K562 (cell line): Measurements from ENCODE around the gene IL6R. TPM values are rescaled to one million over a fixed set of nuclear protein-coding genes. Genes with fewer than 3 reads are reported as not detected.
A peak's percentile ranks its signal among the peaks of the same experiment; 100 is the strongest.

Experiments used
- GABPB1 ChIP-seq: sonication (generic); formaldehyde crosslinking; IDR thresholded peaks from 2 replicates; pipeline ENCODE4 v1.8.0; 2022; ENCODE audit warnings: mild to moderate bottlenecking, missing genetic modification reagents
- KLF16 ChIP-seq: IDR thresholded peaks from 2 replicates; pipeline ENCODE4 v1.6.1; 2016; ENCODE audit warnings: antibody characterized with exemption
- MNT ChIP-seq, 2 experiments: fragments of 450-650 bp; conservative IDR thresholded peaks; 2 replicates each; pipeline ENCODE4 v1.6.1; 2017; ENCODE audit warnings: mild to moderate bottlenecking in 2 of 2, moderate library complexity in 2 of 2
- PML ChIP-seq: IDR thresholded peaks from 2 replicates; pipeline ENCODE4 v1.6.1; 2012; ENCODE audit warnings: low read length, inconsistent platforms
- PURB ChIP-seq: sonication (generic); formaldehyde crosslinking; IDR thresholded peaks from 2 replicates; pipeline ENCODE4 v1.9.0; 2021; ENCODE audit warnings: low read depth, mild to moderate bottlenecking, missing genetic modification reagents
- TBL1XR1 ChIP-seq, 2 experiments: IDR thresholded peaks; 2 replicates each; pipeline ENCODE4 v1.6.1; 2012; ENCODE audit warnings: improper control_type of control experiment in 2 of 2, low read length in 2 of 2, mild to moderate bottlenecking in 1 of 2
- TEAD2 ChIP-seq: fragments of 450-650 bp; IDR thresholded peaks from 2 replicates; pipeline ENCODE4 v1.6.1; 2016; ENCODE audit warnings: missing genetic modification characterization, control low read depth, missing compliant biosample characterization
- TFAP4 ChIP-seq: sonication (generic); formaldehyde crosslinking; IDR thresholded peaks from 2 replicates; pipeline ENCODE4 v1.8.0; 2022; ENCODE audit warnings: missing genetic modification reagents, mild to moderate bottlenecking, moderate library complexity, borderline replicate concordance
- VEZF1 ChIP-seq: fragments of 200-800 bp; sonication (Bioruptor generic); IDR thresholded peaks from 2 replicates; pipeline ENCODE4 v1.6.1; 2017; ENCODE audit warnings: missing genetic modification characterization, missing compliant biosample characterization
- YY1 ChIP-seq, 3 experiments: IDR thresholded peaks; 2 replicates each; pipeline ENCODE4 v1.6.1; 2011; ENCODE audit warnings: low read length in 2 of 3, mild to moderate bottlenecking in 2 of 3, moderate library complexity in 2 of 3, borderline replicate concordance in 1 of 3, control low read depth in 1 of 3, low read depth in 1 of 3; ENCODE audit not compliant: insufficient read depth in 3 of 3, insufficient replicate concordance in 2 of 3, control insufficient read depth in 1 of 3, insufficient read length in 1 of 3; ENCODE audit errors: extremely low read depth in 1 of 3
- ZBTB1 ChIP-seq: sonication (generic); formaldehyde crosslinking; IDR thresholded peaks from 2 replicates; pipeline ENCODE4 v1.8.1; 2023; ENCODE audit warnings: missing genetic modification reagents, low read depth, mild to moderate bottlenecking, borderline replicate concordance
- ZNF133 ChIP-seq: fragments of 250-450 bp; sonication (Bioruptor Pico); IDR thresholded peaks from 2 replicates; pipeline ENCODE4 v1.4.0; 2020; ENCODE audit warnings: mild to moderate bottlenecking
- ZNF408 ChIP-seq: fragments of 250-450 bp; sonication (Bioruptor Pico); IDR thresholded peaks from 2 replicates; pipeline ENCODE4 v1.4.0; 2020; ENCODE audit warnings: low read depth, mild to moderate bottlenecking, moderate library complexity
- ZNF445 ChIP-seq: fragments of 250-450 bp; sonication (Bioruptor Pico); IDR thresholded peaks from 2 replicates; pipeline ENCODE4 v1.4.0; 2020; ENCODE audit warnings: low read depth, mild to moderate bottlenecking, moderate library complexity
- ZNF76 ChIP-seq: fragments of 250-450 bp; sonication (Bioruptor Pico); IDR thresholded peaks from 2 replicates; pipeline ENCODE4 v1.4.0; 2020; ENCODE audit warnings: mild to moderate bottlenecking, moderate library complexity, borderline replicate concordance
- polyA plus RNA-seq, 8 experiments: library from polyadenylated mRNA; depleted of rRNA in 4 of 8; stranded (reverse) in 5 of 8; unstranded in 3 of 8; fragments of >200 nt; fragmentation: Nextera tagmentation in 2 of 8; fragmentation: Illumina TruSeq in 1 of 8; extraction: Ambion mirVana in 2 of 8; extraction: Trizol in 1 of 8; gene quantifications; 2 replicates each; pipeline versions ENCODE4 v1.2.1 to v1.2.3, GENCODE V29; 2011 to 2014; ENCODE audit warnings: inconsistent platforms in 1 of 8, missing spikeins in 1 of 8
- total RNA-seq, 7 experiments: library from RNA; depleted of rRNA in 6 of 7; stranded (reverse); fragments of >200 nt in 6 of 7; fragmentation: Illumina TruSeq in 2 of 7; extraction: Trizol in 2 of 7; gene quantifications; 2 replicates each; pipeline versions ENCODE4 v1.2.1 to v1.2.3, GENCODE V29; 2011 to 2021; ENCODE audit warnings: low replicate concordance in 1 of 7
- TF ChIP-seq, protein P1 (sequence below): fragments of 250-450 bp; sonication (Bioruptor Pico); IDR thresholded peaks from 2 replicates; pipeline ENCODE4 v1.8.0; 2022; ENCODE audit warnings: moderate library complexity, mild to moderate bottlenecking, inconsistent platforms
- TF ChIP-seq, protein P2 (sequence below): fragments of 200-800 bp; sonication (Bioruptor generic); IDR thresholded peaks from 2 replicates; pipeline ENCODE4 v1.6.1; 2017; ENCODE audit warnings: missing genetic modification characterization, missing compliant biosample characterization

IL6R gene
- total and polyA plus RNA-seq, 9 of the 15 experiments (the other 6 are each of a cell fraction or from before 2014, with no cell fraction given), result 0.05 to 1.1 (median 0.11) TPM; not detected in 2

DNA sequence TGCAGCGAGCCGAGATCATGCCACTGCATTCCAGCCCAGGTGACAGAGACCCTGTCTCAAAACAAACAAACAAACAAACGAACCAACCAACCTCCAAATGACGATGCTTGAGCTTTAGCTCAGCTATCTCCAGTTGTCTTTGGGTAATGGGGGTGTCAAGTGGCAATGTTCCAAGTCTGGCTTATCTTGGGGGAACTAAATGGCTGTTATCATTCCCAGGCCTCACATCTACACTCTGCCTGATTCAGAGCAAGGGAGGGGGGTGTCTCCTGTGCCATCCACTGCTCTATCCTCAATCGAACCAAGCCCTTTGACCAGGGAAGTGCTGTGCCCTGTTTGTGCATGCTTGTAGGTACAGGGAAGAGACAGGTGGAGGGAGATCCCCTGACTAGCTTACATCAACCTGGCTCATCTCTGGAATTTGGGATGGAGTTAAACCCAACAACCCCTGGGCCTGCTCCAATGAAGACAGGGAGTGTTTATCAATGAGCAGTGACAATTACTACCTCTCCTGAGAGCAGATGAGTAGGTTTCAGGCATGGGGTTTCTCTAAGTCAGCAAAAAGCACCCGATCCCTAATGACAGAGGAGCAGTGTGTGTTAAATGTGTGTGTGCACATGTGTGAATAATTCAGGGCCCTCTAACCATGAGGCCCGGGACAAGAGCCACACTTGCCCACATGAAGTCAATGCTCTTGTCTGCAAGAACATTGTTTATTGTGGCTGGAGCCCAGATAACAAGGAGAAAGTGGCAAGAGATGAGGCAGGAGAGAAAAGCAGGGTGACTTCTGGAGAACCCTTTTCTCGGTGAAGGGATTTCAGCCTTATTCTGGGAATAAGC is 20.3 kb upstream of the IL6R start (continued):
- TF ChIP-seq, protein P1, sequence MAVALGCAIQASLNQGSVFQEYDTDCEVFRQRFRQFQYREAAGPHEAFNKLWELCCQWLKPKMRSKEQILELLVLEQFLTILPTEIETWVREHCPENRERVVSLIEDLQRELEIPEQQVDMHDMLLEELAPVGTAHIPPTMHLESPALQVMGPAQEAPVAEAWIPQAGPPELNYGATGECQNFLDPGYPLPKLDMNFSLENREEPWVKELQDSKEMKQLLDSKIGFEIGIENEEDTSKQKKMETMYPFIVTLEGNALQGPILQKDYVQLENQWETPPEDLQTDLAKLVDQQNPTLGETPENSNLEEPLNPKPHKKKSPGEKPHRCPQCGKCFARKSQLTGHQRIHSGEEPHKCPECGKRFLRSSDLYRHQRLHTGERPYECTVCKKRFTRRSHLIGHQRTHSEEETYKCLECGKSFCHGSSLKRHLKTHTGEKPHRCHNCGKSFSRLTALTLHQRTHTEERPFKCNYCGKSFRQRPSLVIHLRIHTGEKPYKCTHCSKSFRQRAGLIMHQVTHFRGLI (CRISPR knock-in tag), result no peak
- TF ChIP-seq PML, result no peak
- TF ChIP-seq ZBTB1, result no peak
- TF ChIP-seq TBL1XR1 (IDR thresholded peaks at IDR 0.05; ENCODE audit: low read length in 2 of 2), result peak in 1 of 2 experiments; percentile 59; a peak in 2 of 4 replicates
- TF ChIP-seq, protein P2, sequence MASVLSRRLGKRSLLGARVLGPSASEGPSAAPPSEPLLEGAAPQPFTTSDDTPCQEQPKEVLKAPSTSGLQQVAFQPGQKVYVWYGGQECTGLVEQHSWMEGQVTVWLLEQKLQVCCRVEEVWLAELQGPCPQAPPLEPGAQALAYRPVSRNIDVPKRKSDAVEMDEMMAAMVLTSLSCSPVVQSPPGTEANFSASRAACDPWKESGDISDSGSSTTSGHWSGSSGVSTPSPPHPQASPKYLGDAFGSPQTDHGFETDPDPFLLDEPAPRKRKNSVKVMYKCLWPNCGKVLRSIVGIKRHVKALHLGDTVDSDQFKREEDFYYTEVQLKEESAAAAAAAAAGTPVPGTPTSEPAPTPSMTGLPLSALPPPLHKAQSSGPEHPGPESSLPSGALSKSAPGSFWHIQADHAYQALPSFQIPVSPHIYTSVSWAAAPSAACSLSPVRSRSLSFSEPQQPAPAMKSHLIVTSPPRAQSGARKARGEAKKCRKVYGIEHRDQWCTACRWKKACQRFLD, result no peak
- no peak for TF ChIP-seq ZNF408 (CRISPR knock-in tag)
- TF ChIP-seq KLF16, result peak; percentile 60; the same call in 1 of the 2 replicates
- TF ChIP-seq ZNF445 (CRISPR knock-in tag), result no peak
- TF ChIP-seq TEAD2 (tag), result no peak
- no peak for TF ChIP-seq TFAP4
- TF ChIP-seq MNT (conservative IDR thresholded peaks at IDR 0.05), result no peak
- no peak for TF ChIP-seq PURB
- peak; percentile 59 for TF ChIP-seq VEZF1 (CRISPR knock-in tag)
- no peak for TF ChIP-seq GABPB1
- TF ChIP-seq ZNF76 (CRISPR knock-in tag), result no peak
- no peak for TF ChIP-seq ZNF133 (CRISPR knock-in tag)
- no peak for TF ChIP-seq YY1 (IDR thresholded peaks at IDR 0.05; ENCODE audit: borderline replicate concordance in 1 of 3, control insufficient read depth in 1 of 3, extremely low read depth in 1 of 3, insufficient read depth in 3 of 3, insufficient read length in 1 of 3, insufficient replicate concordance in 2 of 3, low read depth in 1 of 3, low read length in 2 of 3)
